Measurements from ENCODE around the gene C2orf42. TPM values are rescaled to one million over a fixed set of nuclear protein-coding genes. Genes with fewer than 3 reads are reported as not detected.
"Not testable (repeated sequence)": the region's sequence is repeated elsewhere in the genome, so short reads cannot be mapped to it uniquely, and the experiment has no call there.

The C2orf42 gene
- total RNA-seq, 1 donor from 2014 or later: 16.6 TPM

- DNase-seq (ENCODE audit: extremely low read depth, low read depth, low spot score): no peak
Observed at GRCh38 chr2:70111752-70112591, 78.8 kb downstream of the C2orf42 start.

GRCh38 chr2:70110397-70110796 lies 80.4 kb downstream of the C2orf42 start:
- not testable (repeated sequence) for DNase-seq (ENCODE audit: extremely low read depth, low read depth, low spot score)

DNA sequence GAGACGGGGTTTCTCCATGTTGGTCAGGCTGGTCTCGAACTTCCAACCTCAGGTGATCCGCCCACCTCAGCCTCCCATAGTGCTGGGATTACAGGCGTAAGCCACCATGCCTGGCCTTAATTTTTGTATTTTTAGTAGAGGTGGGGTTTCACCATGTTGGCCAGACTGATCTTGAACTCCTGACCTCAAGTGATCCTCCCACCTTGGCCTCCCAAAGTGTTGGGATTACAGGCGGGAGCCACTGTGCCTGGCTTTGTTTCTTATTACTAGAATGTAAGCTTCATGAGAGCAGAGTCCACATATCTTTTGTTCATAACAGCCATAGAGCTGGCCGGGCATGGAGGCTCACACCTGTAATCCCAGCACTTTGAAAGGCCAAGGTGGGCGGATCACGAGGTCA lies 84.7 kb downstream of the C2orf42 start:
- DNase-seq (ENCODE audit: extremely low read depth, low read depth, low spot score): not testable (repeated sequence)

- DNase-seq (ENCODE audit: extremely low read depth, low read depth, low spot score): no peak
Observed at GRCh38 chr2:70104231-70105111, 86.3 kb downstream of the C2orf42 start.

DNA sequence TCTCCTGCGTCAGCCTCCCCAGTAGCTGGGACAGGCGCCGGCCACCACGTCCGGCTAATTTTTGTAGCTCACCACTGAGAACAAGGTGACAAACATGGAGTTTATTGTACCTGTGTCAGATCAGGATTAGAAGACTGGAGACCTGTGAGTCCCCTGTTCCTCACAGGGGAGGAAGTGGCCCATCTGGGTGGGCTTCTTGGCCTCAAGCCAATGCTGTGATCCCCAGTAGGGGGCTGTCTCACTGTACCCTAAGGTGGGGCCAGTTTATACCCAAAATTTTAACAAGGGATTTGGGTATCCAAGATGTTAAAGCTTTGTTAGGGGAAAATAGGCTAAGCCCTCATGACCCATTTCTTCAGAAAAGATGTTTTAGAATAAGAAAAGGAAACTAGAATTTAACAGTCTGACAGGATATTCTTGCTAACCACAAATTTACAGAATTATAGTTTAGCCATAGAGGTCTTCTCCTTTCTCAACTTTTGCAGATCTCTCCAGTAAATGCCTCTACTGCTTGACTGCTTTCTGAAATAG lies 87.2 kb downstream of the C2orf42 start:
- DNase-seq (ENCODE audit: extremely low read depth, low read depth, low spot score): no peak

GRCh38 chr2:70102323-70102905 lies 88.4 kb downstream of the C2orf42 start:
- not testable (repeated sequence) for DNase-seq (ENCODE audit: extremely low read depth, low read depth, low spot score)

DNA sequence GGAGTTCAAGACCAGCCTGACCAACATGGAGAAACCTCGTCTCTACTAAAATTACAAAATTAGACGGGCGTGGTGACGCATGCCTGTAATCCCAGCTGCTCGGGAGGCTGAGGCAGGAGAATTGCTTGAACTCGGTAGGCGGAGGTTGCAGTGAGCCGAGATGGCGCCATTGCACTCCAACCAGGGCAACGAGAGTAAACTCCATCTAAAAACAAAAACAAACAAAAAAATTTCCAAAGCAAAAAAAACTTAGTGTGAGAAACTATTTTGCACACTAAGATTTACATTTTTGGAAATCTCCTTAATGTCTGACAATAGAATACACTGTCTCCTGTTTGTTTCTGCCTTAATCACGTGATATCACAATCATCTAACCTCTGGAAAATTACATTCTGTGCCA lies 89.1 kb downstream of the C2orf42 start:
- not testable (repeated sequence) for DNase-seq (ENCODE audit: extremely low read depth, low read depth, low spot score)

DNA sequence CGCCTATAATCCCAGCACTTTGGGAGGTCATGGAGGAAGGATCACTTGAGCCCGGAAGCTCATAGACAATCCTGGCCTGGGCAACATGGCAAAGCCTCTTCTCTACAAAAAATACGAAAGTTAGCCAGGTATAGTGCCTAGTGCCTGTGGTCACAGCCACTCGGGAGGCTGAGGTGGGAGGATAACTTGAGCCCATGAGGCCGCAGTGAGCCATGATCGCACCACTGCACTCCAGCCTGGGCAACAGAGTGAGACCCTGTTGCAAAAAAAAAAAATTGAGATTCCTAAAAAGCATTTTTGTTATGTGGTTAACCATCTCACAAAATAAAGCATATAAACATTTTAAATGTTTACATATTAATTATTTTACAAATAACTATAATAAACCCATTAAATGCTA lies 89.6 kb downstream of the C2orf42 start:
- no peak for DNase-seq (ENCODE audit: extremely low read depth, low read depth, low spot score)

Other genes starting within 250 kb of the C2orf42 start
- 0.64 and 0.82 TPM in 2 replicates for gene ASPRV1, start 229.4 kb downstream of the C2orf42 start, total RNA-seq
- 140 and 237 TPM in 2 replicates for gene PCBP1, start 103.5 kb downstream of the C2orf42 start, total RNA-seq
- 50.5 and 91.8 TPM in 2 replicates for gene TIA1, start 57.6 kb upstream of the C2orf42 start, total RNA-seq
- 37.0 and 44.5 TPM in 2 replicates for gene PCYOX1, start 67.1 kb upstream of the C2orf42 start, total RNA-seq
- 147 and 159 TPM in 2 replicates for gene SNRPG, start 102.7 kb upstream of the C2orf42 start, total RNA-seq
- gene FAM136A, start 111.0 kb upstream of the C2orf42 start, total RNA-seq: 31.2 and 35.6 TPM in 2 replicates